ENCODE data around the gene SOAT1.

DNA sequence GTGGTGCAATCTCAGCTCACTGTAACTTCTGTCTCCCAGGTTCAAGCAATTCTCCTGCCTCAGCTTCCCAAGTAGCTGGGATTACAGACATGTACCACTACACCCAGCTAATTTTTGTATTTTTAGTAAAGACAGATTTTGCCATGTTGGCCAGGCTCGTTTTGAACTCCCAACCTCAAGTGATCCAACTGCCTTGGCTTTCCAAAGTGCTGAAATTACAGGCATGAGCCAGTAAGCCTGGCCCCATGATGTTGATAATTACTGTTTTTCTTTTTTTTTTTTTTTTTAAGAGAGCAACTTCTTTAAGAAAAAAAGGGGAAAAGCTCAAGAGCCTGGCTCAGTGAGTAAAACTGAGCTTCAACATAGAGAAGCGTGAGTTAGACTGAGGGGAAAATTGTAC lies 9.6 kb upstream of the SOAT1 start:
- TF ChIP-seq, protein P1, sequence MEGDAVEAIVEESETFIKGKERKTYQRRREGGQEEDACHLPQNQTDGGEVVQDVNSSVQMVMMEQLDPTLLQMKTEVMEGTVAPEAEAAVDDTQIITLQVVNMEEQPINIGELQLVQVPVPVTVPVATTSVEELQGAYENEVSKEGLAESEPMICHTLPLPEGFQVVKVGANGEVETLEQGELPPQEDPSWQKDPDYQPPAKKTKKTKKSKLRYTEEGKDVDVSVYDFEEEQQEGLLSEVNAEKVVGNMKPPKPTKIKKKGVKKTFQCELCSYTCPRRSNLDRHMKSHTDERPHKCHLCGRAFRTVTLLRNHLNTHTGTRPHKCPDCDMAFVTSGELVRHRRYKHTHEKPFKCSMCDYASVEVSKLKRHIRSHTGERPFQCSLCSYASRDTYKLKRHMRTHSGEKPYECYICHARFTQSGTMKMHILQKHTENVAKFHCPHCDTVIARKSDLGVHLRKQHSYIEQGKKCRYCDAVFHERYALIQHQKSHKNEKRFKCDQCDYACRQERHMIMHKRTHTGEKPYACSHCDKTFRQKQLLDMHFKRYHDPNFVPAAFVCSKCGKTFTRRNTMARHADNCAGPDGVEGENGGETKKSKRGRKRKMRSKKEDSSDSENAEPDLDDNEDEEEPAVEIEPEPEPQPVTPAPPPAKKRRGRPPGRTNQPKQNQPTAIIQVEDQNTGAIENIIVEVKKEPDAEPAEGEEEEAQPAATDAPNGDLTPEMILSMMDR (IDR thresholded peaks at IDR 0.05): no peak
- TF ChIP-seq POLR2A (IDR thresholded peaks at IDR 0.05): no peak

Measured in tibial nerve (tissue), 3 donors.